Thyroid gland (tissue), 4 donors: Measurements from ENCODE around the gene USP5.

Source experiments
- POLR2A ChIP-seq, 2 donors: fragments of 450-650 bp; IDR thresholded peaks; one replicate each; pipeline ENCODE4 v1.6.1; 2017; ENCODE audit warnings: antibody characterized with exemption in 2 of 2, mild to moderate bottlenecking in 2 of 2, moderate library complexity in 1 of 2
- TF ChIP-seq, protein P1 (sequence below), 6 experiments: fragments of 200-600 bp in 3 of 6; fragments of 450-650 bp in 3 of 6; sonication (generic) in 3 of 6; IDR thresholded peaks; one replicate each; pipeline ENCODE4 v1.5.1; 2016 to 2019; ENCODE audit warnings: antibody characterized with exemption in 6 of 6, mild to moderate bottlenecking in 2 of 6, inconsistent platforms in 1 of 6, moderate library complexity in 1 of 6

DNA sequence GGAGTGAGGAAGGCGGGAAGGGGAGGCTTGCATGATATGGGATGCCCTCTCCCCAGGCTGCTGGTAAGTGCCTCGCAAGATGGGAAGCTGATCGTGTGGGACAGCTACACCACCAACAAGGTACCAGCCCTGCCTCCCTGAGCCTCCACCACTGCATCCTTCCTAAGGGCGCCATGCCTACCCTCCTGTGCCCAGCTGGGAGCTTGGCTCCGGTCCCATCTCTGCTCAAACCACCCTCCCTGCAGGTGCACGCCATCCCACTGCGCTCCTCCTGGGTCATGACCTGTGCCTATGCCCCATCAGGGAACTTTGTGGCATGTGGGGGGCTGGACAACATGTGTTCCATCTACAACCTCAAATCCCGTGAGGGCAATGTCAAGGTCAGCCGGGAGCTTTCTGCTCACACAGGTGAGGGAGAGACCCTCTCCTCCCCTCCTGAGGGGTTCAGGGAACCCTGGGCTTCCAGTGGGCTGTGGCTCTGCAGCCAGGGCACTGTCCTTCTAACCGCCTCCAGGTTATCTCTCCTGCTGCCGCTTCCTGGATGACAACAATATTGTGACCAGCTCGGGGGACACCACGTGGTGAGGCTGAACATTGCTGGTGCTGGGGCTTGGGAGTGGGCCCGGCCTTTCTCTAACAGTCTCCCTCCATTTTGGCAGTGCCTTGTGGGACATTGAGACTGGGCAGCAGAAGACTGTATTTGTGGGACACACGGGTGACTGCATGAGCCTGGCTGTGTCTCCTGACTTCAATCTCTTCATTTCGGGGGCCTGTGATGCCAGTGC, 8.6 kb upstream of the USP5 start:
- no peak for TF ChIP-seq POLR2A (IDR thresholded peaks at IDR 0.05)
- TF ChIP-seq, protein P1, sequence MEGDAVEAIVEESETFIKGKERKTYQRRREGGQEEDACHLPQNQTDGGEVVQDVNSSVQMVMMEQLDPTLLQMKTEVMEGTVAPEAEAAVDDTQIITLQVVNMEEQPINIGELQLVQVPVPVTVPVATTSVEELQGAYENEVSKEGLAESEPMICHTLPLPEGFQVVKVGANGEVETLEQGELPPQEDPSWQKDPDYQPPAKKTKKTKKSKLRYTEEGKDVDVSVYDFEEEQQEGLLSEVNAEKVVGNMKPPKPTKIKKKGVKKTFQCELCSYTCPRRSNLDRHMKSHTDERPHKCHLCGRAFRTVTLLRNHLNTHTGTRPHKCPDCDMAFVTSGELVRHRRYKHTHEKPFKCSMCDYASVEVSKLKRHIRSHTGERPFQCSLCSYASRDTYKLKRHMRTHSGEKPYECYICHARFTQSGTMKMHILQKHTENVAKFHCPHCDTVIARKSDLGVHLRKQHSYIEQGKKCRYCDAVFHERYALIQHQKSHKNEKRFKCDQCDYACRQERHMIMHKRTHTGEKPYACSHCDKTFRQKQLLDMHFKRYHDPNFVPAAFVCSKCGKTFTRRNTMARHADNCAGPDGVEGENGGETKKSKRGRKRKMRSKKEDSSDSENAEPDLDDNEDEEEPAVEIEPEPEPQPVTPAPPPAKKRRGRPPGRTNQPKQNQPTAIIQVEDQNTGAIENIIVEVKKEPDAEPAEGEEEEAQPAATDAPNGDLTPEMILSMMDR (IDR thresholded peaks at IDR 0.05): no peak
